Thoracic aorta (tissue), 2 donors: ENCODE data around the gene TRIP11. TPM values are rescaled to one million over a fixed set of nuclear protein-coding genes. Genes with fewer than 3 reads are reported as not detected.

ENCODE experiments used
- ATAC-seq: fragments of 150-250 bp; one replicate; pipeline ENCODE4 v1.8.0; 2017; ENCODE audit warnings: low read depth; ENCODE audit not compliant: insufficient number of reproducible peaks, low FRiP score
- DNase-seq: peaks from one replicate; pipeline ENCODE4 v3.0.0-alpha.2; 2020; ENCODE audit warnings: low spot score
- H3K27ac ChIP-seq, 2 donors: fragments of 200-600 bp; sonication (generic); 1 replicate in 1 of 2; 2 replicates in 1 of 2; pipeline ENCODE4 v1.5.1; 2016; ENCODE audit warnings: mild to moderate bottlenecking in 2 of 2, moderate library complexity in 2 of 2
- H3K27me3 ChIP-seq: fragments of 200-600 bp; sonication (generic); replicated peaks from 2 replicates; pipeline ENCODE4 v1.6.0; 2016; ENCODE audit warnings: mild to moderate bottlenecking; ENCODE audit not compliant: insufficient read depth
- H3K36me3 ChIP-seq: fragments of 200-600 bp; sonication (generic); one replicate; pipeline ENCODE4 v1.5.1; 2016
- H3K4me1 ChIP-seq, 2 donors: fragments of 200-600 bp; sonication (generic); 1 replicate in 1 of 2; 2 replicates in 1 of 2; pipeline versions ENCODE4 v1.5.1 to v1.6.0; 2016; ENCODE audit warnings: low read depth in 2 of 2, mild to moderate bottlenecking in 1 of 2; ENCODE audit not compliant: control insufficient read depth in 1 of 2
- H3K4me3 ChIP-seq: fragments of 200-600 bp; sonication (generic); 2 replicates; pipeline ENCODE4 v1.5.1; 2016; ENCODE audit warnings: mild to moderate bottlenecking
- H3K9me3 ChIP-seq: fragments of 200-600 bp; sonication (generic); 2 replicates; pipeline ENCODE4 v1.5.1; 2016
- total RNA-seq, 2 donors: library from RNA; depleted of rRNA; stranded (reverse); fragments of >200 nt; gene quantifications; one replicate each; pipeline versions ENCODE4 v1.1.0 to v1.2.3, GENCODE V29; 2016
- TF ChIP-seq, protein P1 (sequence below): fragments of 200-600 bp; sonication (generic); IDR thresholded peaks from one replicate; pipeline ENCODE4 v1.5.1; 2019; ENCODE audit warnings: antibody characterized with exemption

Gene TRIP11
- total RNA-seq, 2 donors from 2014 or later = 31.9 to 36.8 TPM

DNA sequence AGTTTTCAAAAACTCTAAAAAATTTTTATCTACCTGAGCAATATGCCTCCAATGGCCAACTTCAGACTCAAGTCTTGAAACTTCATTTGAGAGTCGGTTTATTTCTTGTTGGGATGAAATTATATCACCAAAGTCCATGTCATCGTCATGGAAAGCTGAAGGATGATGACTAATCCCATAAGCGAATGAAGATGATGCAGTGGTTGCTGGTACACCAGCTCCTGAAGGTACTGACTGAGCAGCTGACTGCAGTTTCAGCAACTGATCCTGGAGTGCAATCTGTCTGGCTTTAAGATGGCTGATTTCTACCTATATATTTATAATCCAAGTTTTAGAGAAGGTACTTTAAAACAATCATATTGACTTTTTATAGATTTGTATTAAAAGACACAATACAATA lies 18.3 kb downstream of the TRIP11 start:
- Histone ChIP-seq H3K27me3 (no peaks in the 10 kb centered on the region), H3K36me3 (peaks cover 17% of the 10 kb centered on the region), H3K4me1 (peaks cover 0 to 2% of the 10 kb centered on the region in 2 donors), H3K27ac (no peak overlapping the region), H3K4me3 (no peak overlapping the region), H3K9me3 (no peaks in the 10 kb centered on the region)
- DNase-seq = no peak
- TF ChIP-seq, protein P1, sequence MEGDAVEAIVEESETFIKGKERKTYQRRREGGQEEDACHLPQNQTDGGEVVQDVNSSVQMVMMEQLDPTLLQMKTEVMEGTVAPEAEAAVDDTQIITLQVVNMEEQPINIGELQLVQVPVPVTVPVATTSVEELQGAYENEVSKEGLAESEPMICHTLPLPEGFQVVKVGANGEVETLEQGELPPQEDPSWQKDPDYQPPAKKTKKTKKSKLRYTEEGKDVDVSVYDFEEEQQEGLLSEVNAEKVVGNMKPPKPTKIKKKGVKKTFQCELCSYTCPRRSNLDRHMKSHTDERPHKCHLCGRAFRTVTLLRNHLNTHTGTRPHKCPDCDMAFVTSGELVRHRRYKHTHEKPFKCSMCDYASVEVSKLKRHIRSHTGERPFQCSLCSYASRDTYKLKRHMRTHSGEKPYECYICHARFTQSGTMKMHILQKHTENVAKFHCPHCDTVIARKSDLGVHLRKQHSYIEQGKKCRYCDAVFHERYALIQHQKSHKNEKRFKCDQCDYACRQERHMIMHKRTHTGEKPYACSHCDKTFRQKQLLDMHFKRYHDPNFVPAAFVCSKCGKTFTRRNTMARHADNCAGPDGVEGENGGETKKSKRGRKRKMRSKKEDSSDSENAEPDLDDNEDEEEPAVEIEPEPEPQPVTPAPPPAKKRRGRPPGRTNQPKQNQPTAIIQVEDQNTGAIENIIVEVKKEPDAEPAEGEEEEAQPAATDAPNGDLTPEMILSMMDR = no peak
- no peak for ATAC-seq

DNA sequence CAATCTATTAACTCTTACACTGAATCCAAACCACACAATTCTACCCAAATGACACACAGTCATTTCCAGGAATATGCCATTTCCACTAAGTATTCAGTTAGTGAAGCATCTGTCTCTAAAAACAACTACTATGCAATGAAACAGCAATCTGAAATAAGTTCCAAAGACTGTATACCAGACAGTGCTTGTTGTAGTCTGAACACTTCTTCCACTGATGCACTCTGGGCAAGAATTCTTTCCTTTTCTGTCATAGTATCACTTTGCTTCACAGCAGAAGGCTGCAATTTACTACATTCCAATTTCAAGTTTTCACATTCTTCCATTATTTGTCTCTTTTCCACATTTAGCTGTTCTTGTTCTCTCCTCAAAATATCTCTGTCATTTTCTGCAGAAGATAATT lies 25.8 kb downstream of the TRIP11 start:
- H3K9me3 ChIP-seq = no peaks in the 10 kb centered on the region
- TF ChIP-seq, protein P1 = no peak
- H3K36me3 ChIP-seq = peaks cover 50% of the 10 kb centered on the region
- ATAC-seq (no peak), DNase-seq (no peak)
- no peak overlapping the region for H3K4me3 ChIP-seq
- no peak overlapping the region for H3K27ac ChIP-seq
- H3K27me3 ChIP-seq = no peaks in the 10 kb centered on the region
- H3K4me1 ChIP-seq = no peaks in the 10 kb centered on the region

DNA sequence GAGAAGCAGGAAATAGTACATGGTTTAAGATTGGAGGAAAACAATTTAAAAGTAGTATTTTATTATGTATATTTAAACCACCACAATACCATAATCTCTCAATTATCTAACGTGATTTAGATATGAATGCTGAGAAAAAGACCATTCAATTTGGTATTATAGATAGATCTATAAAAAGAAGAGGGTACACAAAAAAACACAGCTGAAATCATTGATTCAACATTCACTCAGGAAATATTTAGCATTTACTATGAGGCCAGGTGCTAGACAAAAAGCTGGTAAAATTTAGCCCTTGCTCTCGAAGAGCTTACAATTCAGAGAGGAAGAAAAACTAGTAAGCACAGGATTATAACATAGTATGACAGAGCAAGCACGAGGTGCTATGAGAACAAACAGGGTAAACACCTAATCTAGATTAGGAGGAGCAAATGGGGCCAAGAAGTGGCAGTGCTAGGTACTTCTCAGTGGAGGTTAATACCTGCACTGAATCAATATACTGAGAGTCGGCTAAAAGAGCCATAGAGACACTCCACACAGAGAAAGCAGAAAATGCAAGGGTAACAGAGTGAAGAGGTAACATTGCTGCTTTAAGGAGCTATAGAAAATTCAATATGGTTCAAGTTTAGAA lies 27.6 kb downstream of the TRIP11 start:
- ATAC-seq (no peak), DNase-seq (no peak)
- Histone ChIP-seq H3K27me3 (no peaks in the 10 kb centered on the region), H3K9me3 (no peaks in the 10 kb centered on the region), H3K36me3 (peaks cover 48% of the 10 kb centered on the region), H3K27ac (no peak overlapping the region), H3K4me1 (no peaks in the 10 kb centered on the region), H3K4me3 (no peak overlapping the region)
- TF ChIP-seq, protein P1 = no peak

DNA sequence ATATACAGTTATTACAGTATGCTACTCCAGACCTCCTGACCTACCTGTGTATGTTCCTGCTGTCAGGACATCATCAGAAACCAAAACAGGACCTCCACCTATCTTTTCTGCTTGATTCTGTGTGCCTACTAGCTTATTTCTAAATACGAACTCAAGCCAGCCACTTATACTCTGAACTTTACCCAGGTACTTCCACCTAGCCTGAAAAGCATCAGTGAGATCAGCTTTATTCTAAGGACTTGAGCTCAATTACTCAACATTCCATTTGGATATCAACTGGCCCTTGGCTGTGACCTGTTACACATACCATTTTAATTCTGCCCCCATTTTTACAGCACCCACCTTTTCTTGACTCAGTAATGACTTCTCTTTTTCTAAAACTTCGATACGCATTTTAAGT lies 29.2 kb downstream of the TRIP11 start:
- DNase-seq (no peak), ATAC-seq (no peak)
- no peaks in the 10 kb centered on the region for H3K9me3 ChIP-seq
- no peak overlapping the region for H3K27ac ChIP-seq
- TF ChIP-seq, protein P1 = no peak
- H3K27me3 ChIP-seq = no peaks in the 10 kb centered on the region
- H3K4me1 ChIP-seq = no peaks in the 10 kb centered on the region
- H3K36me3 ChIP-seq = peaks cover 48% of the 10 kb centered on the region
- no peak overlapping the region for H3K4me3 ChIP-seq

DNA sequence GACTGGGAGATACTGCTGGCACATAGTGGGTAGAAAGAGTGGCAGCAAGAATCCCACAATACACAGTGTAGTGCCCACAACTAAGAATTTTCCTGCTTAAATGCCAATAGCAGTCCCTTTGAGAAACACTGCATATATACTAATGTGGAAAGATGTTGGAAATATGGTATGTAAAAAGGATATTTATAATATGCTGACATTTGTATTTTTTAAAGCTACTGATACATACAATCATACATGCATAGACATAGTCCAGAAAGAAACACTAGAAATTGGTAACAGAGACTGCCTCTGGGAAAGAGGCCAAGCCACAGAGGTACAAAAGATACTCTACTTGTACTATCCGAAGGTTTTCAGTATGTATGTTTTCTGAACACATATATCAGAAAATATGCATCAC lies 30.3 kb downstream of the TRIP11 start:
- Histone ChIP-seq H3K4me3 (no peak overlapping the region), H3K4me1 (no peaks in the 10 kb centered on the region), H3K27me3 (no peaks in the 10 kb centered on the region), H3K9me3 (no peaks in the 10 kb centered on the region), H3K27ac (no peak overlapping the region), H3K36me3 (peaks cover 42% of the 10 kb centered on the region)
- TF ChIP-seq, protein P1 = no peak
- ATAC-seq (no peak), DNase-seq (no peak)
